HepG2 (cell line): Measurements from ENCODE around the gene NLRP6. TPM values are rescaled to one million over a fixed set of nuclear protein-coding genes. Genes with fewer than 3 reads are reported as not detected.

Experiments used
- ATAC-seq: fragments of 200-7000 bp; cut with Tn5 transposase; 3 replicates; pipeline ENCODE4 v1.9.1; 2020; ENCODE audit warnings: mild to moderate bottlenecking, moderate library complexity
- BruUV-seq: library from RNA; stranded (reverse); fragments of 400-500 nt; replicated peaks from 2 replicates; lab custom pipeline; 2021; lab: Mats Ljungman, UMichigan
- CTCF ChIA-PET: fragments of 300-600 bp; formaldehyde crosslinking; extraction: SDS; loops from one replicate; lab custom pipeline; 2021; ENCODE audit warnings: low total read pairs, inconsistent platforms, low intra/inter-chr PET ratio; lab: Yijun Ruan, JAX
- POLR2A ChIA-PET: fragments of 350-600 bp; sonication (Branson Sonifier 250); formaldehyde crosslinking; loops from one replicate; lab custom pipeline; 2020; ENCODE audit warnings: antibody characterized with exemption, inconsistent platforms; lab: Yijun Ruan, JAX
- DNase-seq: peaks from one replicate; pipeline ENCODE4 v3.0.0-alpha.2; 2015; ENCODE audit warnings: low spot score
- FAIRE-seq: peaks from 3 replicates; lab custom pipeline; 2011; peaks lifted over from hg19 to GRCh38; lab: Jason Lieb, UNC
- H2AFZ ChIP-seq: one replicate; pipeline ENCODE4 v1.6.1; 2011; ENCODE audit warnings: low read length, inconsistent platforms
- H3K27ac ChIP-seq: fragments of 300-600 bp; 3 replicates; pipeline ENCODE4 v1.8.0; 2011; ENCODE audit warnings: mixed run types, mild to moderate bottlenecking, mixed read lengths, low read length, inconsistent platforms; ENCODE audit not compliant: insufficient read depth; ENCODE audit errors: extremely low read length
- H3K27me3 ChIP-seq, 2 experiments: fragments of 200-600 bp in 1 of 2; 2 replicates in 1 of 2; 3 replicates in 1 of 2; pipeline versions ENCODE4 v1.6.0 to v1.8.0; 2011; ENCODE audit warnings: low read length in 2 of 2, mild to moderate bottlenecking in 2 of 2, moderate library complexity in 2 of 2, inconsistent platforms in 1 of 2; ENCODE audit not compliant: insufficient read depth in 2 of 2, control insufficient read depth in 1 of 2
- H3K36me3 ChIP-seq, 2 experiments: fragments of 200-600 bp in 1 of 2; replicated peaks in 1 of 2; 2 replicates in 1 of 2; 3 replicates in 1 of 2; pipeline versions ENCODE4 v1.5.1 to v1.8.0; 2011; ENCODE audit warnings: low read length in 2 of 2, inconsistent platforms in 1 of 2; ENCODE audit not compliant: insufficient read depth in 2 of 2, control insufficient read depth in 1 of 2
- H3K4me1 ChIP-seq: 2 replicates; pipeline ENCODE4 v1.5.1; 2012; ENCODE audit warnings: low read length, inconsistent platforms; ENCODE audit not compliant: insufficient read depth
- H3K4me2 ChIP-seq: 2 replicates; pipeline ENCODE4 v1.6.0; 2011; ENCODE audit warnings: low read depth, low read length, inconsistent platforms
- H3K4me3 ChIP-seq, 3 experiments: fragments of 200-600 bp in 1 of 3; sonication (generic), shearing (Covaris generic) in 1 of 3; replicated peaks in 1 of 3; 2 replicates each; pipeline ENCODE4 v1.5.1; 2011 to 2016; ENCODE audit warnings: low read length in 3 of 3, inconsistent platforms in 2 of 3, low read depth in 2 of 3, mild to moderate bottlenecking in 2 of 3, control low read depth in 1 of 3, mixed read lengths in 1 of 3; ENCODE audit not compliant: insufficient read depth in 1 of 3
- H3K79me2 ChIP-seq: one replicate; pipeline ENCODE4 v1.6.1; 2011; ENCODE audit warnings: low read length, inconsistent platforms; ENCODE audit not compliant: insufficient read depth
- H3K9ac ChIP-seq: 2 replicates; pipeline ENCODE4 v1.6.0; 2011; ENCODE audit warnings: mild to moderate bottlenecking, low read depth, low read length, inconsistent platforms; ENCODE audit not compliant: insufficient read depth
- H3K9me3 ChIP-seq: 2 replicates; pipeline ENCODE4 v1.5.1; 2012; ENCODE audit warnings: mild to moderate bottlenecking, low read length
- H4K20me1 ChIP-seq: 2 replicates; pipeline ENCODE4 v1.6.0; 2011; ENCODE audit warnings: inconsistent platforms, mild to moderate bottlenecking, low read length, moderate library complexity; ENCODE audit not compliant: insufficient read depth
- ETV5 ChIP-seq: IDR thresholded peaks from 2 replicates; pipeline ENCODE4 v1.6.1; 2018; ENCODE audit warnings: missing biosample characterization, missing genetic modification reagents, inconsistent platforms, borderline replicate concordance
- KDM3A ChIP-seq: IDR thresholded peaks from 2 replicates; pipeline ENCODE4 v1.6.1; 2018; ENCODE audit warnings: low read depth, missing compliant biosample characterization
- KLF11 ChIP-seq: IDR thresholded peaks from 2 replicates; pipeline ENCODE4 v1.6.1; 2016; ENCODE audit warnings: missing compliant biosample characterization
- RXRA ChIP-seq: sonication (generic); formaldehyde crosslinking; IDR thresholded peaks from 2 replicates; pipeline ENCODE4 v1.5.1; 2020; ENCODE audit warnings: missing genetic modification reagents
- SALL2 ChIP-seq: sonication (generic); formaldehyde crosslinking; IDR thresholded peaks from 2 replicates; pipeline ENCODE4 v1.8.1; 2023; ENCODE audit warnings: mild to moderate bottlenecking, missing genetic modification reagents, inconsistent platforms
- SIN3A ChIP-seq: IDR thresholded peaks from 2 replicates; pipeline ENCODE4 v1.6.1; 2011; ENCODE audit warnings: low read depth, mild to moderate bottlenecking, control low read depth, low read length, borderline replicate concordance
- YEATS4 ChIP-seq: sonication (generic); formaldehyde crosslinking; IDR thresholded peaks from 2 replicates; pipeline ENCODE4 v1.4.0; 2020; ENCODE audit warnings: missing genetic modification reagents, borderline replicate concordance
- ZNF550 ChIP-seq: sonication (generic); formaldehyde crosslinking; IDR thresholded peaks from 2 replicates; pipeline ENCODE4 v1.4.0; 2020; ENCODE audit warnings: mild to moderate bottlenecking, missing genetic modification reagents, borderline replicate concordance
- ZNF704 ChIP-seq: sonication (generic); formaldehyde crosslinking; IDR thresholded peaks from 2 replicates; pipeline ENCODE4 v1.8.1; 2023; ENCODE audit warnings: mild to moderate bottlenecking, inconsistent platforms, moderate library complexity, missing genetic modification reagents, borderline replicate concordance
- WGBS: methylation state at CpG from one replicate; pipeline ENCODE4 v1.1.6; 2017; ENCODE audit warnings: low lambda C conversion rate; 5-methylcytosine and 5-hydroxymethylcytosine counted together
- in situ Hi-C: cut with HindIII; loops from 2 replicates; pipeline ENCODE4 v1.10.0; 2017; ENCODE audit warnings: low pct_unique_long_range_greater_than_20kb; ENCODE audit not compliant: extremely low pct_ligation_motif_present
- intact Hi-C: fragments of 100-400 bp; cut with micrococcal nuclease; formaldehyde crosslinking; loops from one replicate; pipeline ENCODE4 v1.10.0; 2022; ENCODE audit not compliant: unreplicated experiment
- polyA plus RNA-seq, 8 experiments: library from polyadenylated mRNA; depleted of rRNA in 3 of 8; stranded (reverse) in 7 of 8; unstranded in 1 of 8; fragments of >200 nt; fragmentation: Illumina TruSeq in 4 of 8; extraction: Trizol in 4 of 8; gene quantifications; 2 replicates each; pipeline versions ENCODE4 v1.2.1 to v1.2.3, GENCODE V29; 2011 to 2016; ENCODE audit warnings: low read depth in 4 of 8, missing spikeins in 1 of 8, mixed read lengths in 1 of 8; ENCODE audit not compliant: insufficient read depth in 1 of 8
- total RNA-seq, 5 experiments: library from RNA; depleted of rRNA; stranded (reverse); fragments of >200 nt; fragmentation: Illumina TruSeq; extraction: Trizol; gene quantifications; 2 replicates each; pipeline ENCODE4 v1.2.3, GENCODE V29; 2016; ENCODE audit warnings: low read depth in 1 of 5
- TF ChIP-seq, protein P1 (sequence below): sonication (generic); formaldehyde crosslinking; IDR thresholded peaks from 2 replicates; pipeline ENCODE4 v1.5.0; 2020; ENCODE audit warnings: mild to moderate bottlenecking, missing genetic modification reagents, moderate library complexity
- TF ChIP-seq, protein P2 (sequence below): sonication (generic); formaldehyde crosslinking; IDR thresholded peaks from 2 replicates; pipeline ENCODE4 v1.9.0; 2022; ENCODE audit warnings: low read depth, missing genetic modification reagents

NLRP6 gene
- total and polyA plus RNA-seq, 2 of the 13 experiments (the other 11 are each of a cell fraction or from before 2014, with no cell fraction given), result not detected

DNA sequence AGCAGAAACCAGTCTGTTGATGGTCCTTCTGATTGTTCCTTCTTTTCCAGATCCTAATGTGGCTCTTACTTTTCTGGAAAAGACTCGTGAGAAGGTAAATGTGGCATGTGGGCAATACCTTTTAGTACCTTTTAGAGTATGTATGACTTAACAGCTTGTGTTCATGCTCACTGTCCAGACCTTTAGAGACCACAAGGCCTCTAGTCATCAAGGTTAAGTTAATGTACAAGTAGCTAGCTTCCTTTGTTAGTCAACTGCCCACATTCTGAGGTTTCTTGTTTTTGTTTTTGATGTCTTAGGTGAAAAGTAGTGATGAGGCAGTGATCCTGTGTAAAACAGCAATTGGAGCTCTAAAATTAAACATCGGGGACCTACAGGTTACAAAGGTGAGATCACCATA, 33.8 kb upstream of the NLRP6 start:
- ATAC-seq, result no peak
- H3K79me2 ChIP-seq, result no peaks in the 10 kb centered on the region
- H3K27ac ChIP-seq, result no peak overlapping the region
- no peaks in the 10 kb centered on the region for H3K9me3 ChIP-seq
- 98% methylated on average over 2 of the region's 2 CpGs for WGBS
- CTCF ChIA-PET, result no interaction called here
- H3K27me3 ChIP-seq, result no peaks in the 10 kb centered on the region
- H3K4me2 ChIP-seq, result no peak overlapping the region
- intact Hi-C loops (no loop called here), in situ Hi-C loops (no loop called here)
- no peak overlapping the region for H3K4me3 ChIP-seq
- DNase-seq, result no peak
- no peaks in the 10 kb centered on the region for H4K20me1 ChIP-seq
- no peak overlapping the region for H2AFZ ChIP-seq
- no peaks in the 10 kb centered on the region for H3K4me1 ChIP-seq
- no peak for FAIRE-seq
- POLR2A ChIA-PET, result no interaction called here
- BruUV-seq, result no TSS peak
- H3K9ac ChIP-seq, result no peak overlapping the region
- TF ChIP-seq SIN3A (no peak), ZNF704 (CRISPR knock-in tag) (no peak), YEATS4 (CRISPR knock-in tag) (no peak)
- TF ChIP-seq, protein P1, sequence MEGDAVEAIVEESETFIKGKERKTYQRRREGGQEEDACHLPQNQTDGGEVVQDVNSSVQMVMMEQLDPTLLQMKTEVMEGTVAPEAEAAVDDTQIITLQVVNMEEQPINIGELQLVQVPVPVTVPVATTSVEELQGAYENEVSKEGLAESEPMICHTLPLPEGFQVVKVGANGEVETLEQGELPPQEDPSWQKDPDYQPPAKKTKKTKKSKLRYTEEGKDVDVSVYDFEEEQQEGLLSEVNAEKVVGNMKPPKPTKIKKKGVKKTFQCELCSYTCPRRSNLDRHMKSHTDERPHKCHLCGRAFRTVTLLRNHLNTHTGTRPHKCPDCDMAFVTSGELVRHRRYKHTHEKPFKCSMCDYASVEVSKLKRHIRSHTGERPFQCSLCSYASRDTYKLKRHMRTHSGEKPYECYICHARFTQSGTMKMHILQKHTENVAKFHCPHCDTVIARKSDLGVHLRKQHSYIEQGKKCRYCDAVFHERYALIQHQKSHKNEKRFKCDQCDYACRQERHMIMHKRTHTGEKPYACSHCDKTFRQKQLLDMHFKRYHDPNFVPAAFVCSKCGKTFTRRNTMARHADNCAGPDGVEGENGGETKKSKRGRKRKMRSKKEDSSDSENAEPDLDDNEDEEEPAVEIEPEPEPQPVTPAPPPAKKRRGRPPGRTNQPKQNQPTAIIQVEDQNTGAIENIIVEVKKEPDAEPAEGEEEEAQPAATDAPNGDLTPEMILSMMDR (CRISPR knock-in tag), result no peak
- peaks cover 17 to 67% of the 10 kb centered on the region in 2 experiments; a peak in 4 of 5 replicates for H3K36me3 ChIP-seq

DNA sequence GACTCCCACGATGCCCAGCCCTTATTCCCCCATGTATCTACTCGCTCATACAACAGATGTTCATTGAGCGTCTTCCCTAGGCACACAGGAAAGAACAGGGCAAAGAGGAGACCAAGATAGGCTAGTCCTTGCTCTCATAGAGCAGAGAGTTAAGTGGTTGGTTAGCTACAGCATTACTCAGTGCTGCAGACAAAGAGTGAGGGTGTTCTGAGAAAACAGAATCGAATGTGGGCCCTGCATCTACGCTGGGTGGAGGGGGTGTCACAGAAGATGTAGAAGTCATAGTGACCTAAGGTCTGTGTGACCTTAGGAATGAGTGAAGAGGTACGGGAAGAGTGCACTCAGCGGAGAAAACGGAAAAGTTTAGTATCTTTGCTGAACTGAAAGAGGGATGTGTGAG, 29.1 kb upstream of the NLRP6 start:
- no peak for FAIRE-seq
- TF ChIP-seq RXRA (CRISPR knock-in tag), result no peak
- no peak for TF ChIP-seq ZNF550 (CRISPR knock-in tag)
- no peak for TF ChIP-seq ETV5 (CRISPR knock-in tag)
- TF ChIP-seq SALL2 (CRISPR knock-in tag), result no peak
- TF ChIP-seq, protein P2, sequence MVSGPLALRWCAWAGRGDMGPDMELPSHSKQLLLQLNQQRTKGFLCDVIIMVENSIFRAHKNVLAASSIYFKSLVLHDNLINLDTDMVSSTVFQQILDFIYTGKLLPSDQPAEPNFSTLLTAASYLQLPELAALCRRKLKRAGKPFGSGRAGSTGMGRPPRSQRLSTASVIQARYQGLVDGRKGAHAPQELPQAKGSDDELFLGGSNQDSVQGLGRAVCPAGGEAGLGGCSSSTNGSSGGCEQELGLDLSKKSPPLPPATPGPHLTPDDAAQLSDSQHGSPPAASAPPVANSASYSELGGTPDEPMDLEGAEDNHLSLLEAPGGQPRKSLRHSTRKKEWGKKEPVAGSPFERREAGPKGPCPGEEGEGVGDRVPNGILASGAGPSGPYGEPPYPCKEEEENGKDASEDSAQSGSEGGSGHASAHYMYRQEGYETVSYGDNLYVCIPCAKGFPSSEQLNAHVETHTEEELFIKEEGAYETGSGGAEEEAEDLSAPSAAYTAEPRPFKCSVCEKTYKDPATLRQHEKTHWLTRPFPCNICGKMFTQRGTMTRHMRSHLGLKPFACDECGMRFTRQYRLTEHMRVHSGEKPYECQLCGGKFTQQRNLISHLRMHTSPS, result no peak
- no peak for TF ChIP-seq KDM3A (CRISPR knock-in tag)
- no peak for TF ChIP-seq KLF11 (CRISPR knock-in tag)

More for the DNA sequence above, 29.1 kb upstream of the NLRP6 start:
- Histone ChIP-seq H3K36me3 (peaks cover 34 to 70% of the 10 kb centered on the region in 2 experiments; a peak in 4 of 5 replicates), H4K20me1 (no peaks in the 10 kb centered on the region), H3K27me3 (no peaks in the 10 kb centered on the region), H3K79me2 (no peaks in the 10 kb centered on the region), H3K9ac (no peak overlapping the region), H3K27ac (no peak overlapping the region), H3K4me1 (no peaks in the 10 kb centered on the region), H3K4me3 (no peak overlapping the region), H2AFZ (no peak overlapping the region), H3K4me2 (no peak overlapping the region), H3K9me3 (no peaks in the 10 kb centered on the region)
- ATAC-seq (no peak), DNase-seq (no peak)
- no TSS peak for BruUV-seq
- POLR2A ChIA-PET, result no interaction called here
- intact Hi-C loops (no loop called here), in situ Hi-C loops (no loop called here)
- 94% methylated on average over 8 of the region's 8 CpGs for WGBS
- CTCF ChIA-PET, result no interaction called here
